GM12892 (cell line): Measurements from ENCODE around the gene SNX3.

Source experiments
- POLR2A ChIP-seq: IDR thresholded peaks from 2 replicates; pipeline ENCODE4 v1.6.1; 2011; ENCODE audit warnings: low read depth, low read length, control low read depth
- POLR2AphosphoS5 ChIP-seq: IDR thresholded peaks from 2 replicates; pipeline ENCODE4 v1.6.1; 2011; ENCODE audit warnings: low read depth, low read length, control low read depth
- TAF1 ChIP-seq: IDR thresholded peaks from 2 replicates; pipeline ENCODE4 v1.6.1; 2011; ENCODE audit warnings: low read depth, mild to moderate bottlenecking, control low read depth, low read length, borderline replicate concordance

DNA sequence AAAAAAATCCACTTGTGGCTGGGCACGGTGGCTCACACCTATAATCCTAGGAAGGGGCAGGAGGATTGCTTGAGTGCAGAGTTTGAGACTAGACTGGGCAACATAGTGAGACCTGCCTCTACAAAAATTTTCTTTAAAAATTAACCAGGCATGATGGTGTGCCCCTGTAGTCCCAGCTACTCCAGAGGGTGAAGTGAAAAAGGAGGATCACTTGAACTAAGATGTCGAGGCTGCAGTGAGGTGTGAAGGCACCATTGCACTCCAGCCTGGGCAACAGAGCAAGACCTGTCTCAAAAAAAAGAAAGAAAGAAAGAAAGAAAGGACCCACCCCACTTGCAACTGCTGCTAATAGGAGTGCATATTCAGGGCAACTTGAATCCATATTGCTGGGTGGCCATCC is 13.7 kb upstream of the SNX3 start:
- TF ChIP-seq POLR2A (no peak), TAF1 (no peak), POLR2AphosphoS5 (no peak)
